ENCODE measurements around the gene BMP4.

Gene BMP4

DNA sequence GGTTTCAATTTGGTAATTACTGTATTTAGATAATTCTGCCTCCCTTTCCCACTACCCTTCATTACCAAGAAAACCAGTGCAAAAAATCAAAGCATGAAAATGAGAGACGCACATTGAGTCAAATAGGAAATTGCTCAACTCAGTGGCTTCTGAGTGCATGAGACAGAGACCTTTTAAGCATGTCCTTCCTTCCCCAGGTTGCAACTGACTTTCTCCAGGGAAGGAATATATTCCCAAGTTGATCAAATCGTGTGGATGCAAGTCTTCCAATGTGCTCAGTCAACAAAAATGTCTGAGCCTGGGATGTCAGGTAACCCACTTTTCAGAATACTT is 12.9 kb downstream of the BMP4 start:
- no peak for DNase-seq

DNA sequence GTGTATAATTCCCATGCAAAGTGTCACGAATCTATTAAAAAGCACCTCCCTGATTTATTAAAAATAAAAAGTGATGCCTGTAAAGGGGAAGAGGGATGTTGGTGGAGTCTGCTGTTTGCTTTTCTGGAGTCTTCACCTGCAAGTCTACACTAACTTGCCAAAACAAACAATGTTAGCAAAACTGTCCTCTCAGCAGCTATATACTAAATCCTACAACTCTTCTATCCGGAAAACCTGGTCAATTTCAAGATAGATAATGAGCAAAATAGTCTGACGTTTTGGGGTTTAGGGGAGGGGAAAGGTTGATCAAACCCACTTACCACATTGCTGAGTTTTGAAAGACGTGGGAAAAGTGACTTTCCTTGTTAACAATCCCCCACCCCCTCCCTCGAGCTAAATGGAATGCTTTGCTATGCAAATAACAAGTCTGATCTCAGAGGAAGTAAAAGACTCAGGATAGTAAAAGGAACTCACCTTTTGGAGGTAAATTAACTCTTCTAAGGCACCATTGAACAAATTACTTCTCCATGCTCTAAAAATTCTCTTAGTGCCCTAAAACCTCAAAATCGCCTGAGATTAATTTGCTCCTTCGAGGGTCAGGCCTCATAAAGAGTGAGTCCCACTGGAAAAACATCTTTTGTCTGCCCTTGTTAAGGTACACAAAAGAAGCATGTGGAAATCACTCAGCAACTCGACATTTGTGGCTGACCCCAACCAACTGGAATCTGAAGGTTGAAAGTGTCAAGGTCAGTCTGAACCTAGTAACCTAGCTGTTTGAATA is 13.5 kb downstream of the BMP4 start:
- no peak for DNase-seq

DNA sequence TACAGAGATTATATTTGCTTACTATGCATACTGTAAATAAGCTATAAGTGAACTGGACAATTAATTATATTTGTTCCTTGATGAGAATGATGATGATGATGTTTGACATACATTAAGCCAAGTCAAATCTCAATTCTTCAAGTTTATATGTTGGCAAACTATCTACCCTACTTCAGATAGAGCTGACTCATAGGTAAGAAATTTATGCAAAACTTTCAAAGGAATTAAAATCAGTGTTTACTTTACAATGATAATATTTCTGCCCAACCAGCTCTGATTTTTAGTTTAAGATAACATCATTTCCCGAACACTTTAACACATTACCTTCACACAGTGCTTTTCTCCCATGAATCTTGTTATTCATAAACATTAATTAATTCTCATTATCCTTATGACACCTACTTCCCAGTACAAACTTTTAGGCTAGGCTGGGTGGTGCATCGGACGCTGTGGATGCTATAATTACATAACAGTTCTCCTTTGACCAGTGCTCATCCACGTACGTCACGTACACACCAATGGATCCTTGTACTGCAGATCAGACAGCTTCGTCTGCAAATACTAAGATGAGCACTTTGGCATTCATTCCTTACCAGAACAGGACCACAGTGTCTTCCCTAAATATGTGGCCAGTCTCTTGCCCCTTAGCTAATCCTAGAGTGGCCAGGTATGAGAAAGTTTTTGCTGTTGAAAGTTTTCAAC is 18.3 kb downstream of the BMP4 start:
- no peak for DNase-seq

DNA sequence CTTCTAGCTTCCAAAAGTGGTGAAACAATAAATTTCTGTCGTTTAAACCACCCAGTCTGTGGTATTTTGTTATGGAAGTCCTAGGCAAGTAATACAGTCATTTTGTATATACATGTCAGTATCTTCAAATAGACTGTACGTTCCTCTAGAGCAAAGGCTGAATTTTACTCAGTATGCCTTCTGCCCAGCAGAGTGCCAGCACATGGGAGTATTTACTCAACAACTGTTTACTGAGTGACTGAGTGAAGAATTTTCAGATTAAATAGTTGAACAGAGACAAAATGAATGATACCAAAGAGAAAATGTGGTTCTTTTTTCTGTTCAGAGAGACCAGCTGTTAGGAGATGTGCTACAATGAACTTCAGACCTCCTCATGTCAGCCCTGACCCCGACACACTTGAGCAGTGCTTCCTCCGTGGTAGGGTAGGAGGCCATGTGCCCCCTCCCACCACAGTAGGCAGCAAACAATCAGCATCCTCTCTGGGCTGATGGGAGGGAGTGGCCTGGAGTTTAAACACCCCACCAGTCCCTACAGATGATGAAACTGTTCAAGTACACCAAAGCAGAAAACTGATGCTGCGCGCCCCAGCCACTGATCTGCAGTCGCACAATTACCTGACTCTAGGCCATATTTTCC is 21.7 kb downstream of the BMP4 start:
- DNase-seq, result no peak

DNA sequence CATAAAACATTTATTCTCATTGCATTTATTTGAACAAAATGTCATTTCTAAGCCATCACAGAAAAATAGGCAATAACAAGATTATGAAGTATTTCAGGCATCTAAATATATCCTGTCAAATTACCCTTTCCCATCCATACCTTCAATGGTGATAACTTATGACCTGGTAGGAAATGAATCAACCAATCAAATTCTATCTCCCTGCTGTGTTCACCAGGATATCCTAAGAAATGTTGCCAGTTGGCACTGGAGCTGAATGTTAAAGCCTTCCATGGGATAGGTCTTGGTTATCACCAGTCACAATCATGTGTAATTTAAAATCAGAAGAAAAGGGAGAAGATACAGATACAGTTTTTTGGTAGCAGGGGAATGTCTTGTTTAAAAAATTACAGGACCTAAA is 23.7 kb downstream of the BMP4 start:
- DNase-seq, result no peak

DNA sequence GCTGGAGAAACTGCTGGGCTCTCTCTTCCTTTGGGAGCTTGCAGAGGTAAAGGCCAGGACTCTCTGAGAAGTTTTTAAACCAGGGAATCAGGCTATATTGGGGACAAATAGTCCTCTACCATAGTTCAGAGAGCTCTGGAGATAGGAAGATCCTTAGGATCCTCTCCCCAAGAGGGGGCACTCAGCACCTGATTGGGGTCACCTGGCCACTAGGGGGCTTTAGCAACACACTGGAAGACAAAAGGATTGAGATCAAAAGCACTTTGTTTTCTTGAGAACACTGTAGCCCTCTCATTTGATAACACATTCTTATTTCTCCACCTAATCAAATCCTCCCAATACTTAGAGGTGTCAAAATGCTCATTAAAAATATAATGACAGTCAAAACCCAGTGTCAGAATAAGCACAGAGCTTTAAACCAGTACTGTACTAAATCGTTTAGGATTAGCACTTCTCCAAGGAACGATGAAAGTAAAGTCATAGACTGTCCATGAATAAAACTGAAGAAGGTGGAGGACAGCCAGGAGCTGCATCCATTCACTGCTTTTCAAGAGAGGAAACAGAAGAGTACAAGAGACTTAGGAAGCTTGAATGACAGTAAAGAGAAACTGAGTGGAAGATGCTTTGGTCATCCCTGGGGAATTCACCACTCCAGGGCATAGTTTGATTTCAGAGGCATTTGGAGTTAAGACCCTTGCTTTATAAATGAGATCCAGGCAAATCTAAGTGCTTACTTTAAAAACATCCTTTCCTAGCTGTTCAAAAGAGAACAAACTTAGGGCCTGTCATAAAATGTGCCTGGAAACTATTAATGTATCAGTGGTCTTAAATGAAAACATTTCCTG is 26.5 kb downstream of the BMP4 start:
- no peak for DNase-seq

DNA sequence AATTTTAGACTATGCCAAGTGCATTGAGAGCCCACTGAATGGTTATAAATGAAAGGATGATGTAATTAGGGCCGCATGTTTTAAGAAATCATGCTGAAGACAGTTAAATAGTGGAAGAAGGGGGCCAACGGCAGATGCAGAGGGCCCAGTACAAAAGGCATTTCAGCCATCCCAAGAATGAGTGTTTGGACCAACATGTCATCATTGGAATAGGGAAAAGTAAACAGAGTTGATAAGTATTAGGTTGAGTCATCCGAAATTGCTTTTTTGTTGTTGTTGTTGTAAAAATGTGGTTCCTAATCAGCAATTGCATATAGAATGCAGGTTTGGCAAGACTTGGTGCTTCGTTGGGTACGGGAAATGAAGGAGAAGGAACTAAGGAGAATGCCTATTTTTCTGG is 29.5 kb downstream of the BMP4 start:
- DNase-seq, result no peak

DNA sequence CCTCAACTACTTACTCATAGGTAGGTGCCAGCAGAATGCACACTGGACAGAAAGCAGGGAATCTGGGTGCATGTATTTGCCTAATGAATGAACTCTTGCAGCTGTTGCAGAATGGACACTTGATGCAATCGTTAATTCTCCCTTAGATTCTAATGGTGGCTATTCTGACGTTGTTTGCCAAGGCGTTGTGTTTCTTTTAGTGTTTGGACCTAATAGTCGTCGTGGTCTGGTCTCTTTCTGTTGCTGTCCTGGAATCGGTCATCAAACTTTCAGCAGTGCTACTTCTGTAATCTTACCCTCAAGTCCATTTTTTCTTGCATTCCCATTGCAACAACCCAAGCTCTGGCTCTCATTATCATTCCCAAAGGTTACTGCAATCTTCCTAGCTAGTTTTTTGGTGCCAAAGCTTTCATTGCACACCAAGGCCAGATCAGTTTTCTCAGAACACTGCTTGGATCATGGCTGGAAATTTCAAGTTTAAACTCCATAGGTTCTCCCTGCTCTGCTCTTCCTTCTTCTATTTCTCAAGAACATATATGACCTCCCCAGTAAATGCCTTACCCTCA is 31.3 kb downstream of the BMP4 start:
- DNase-seq, result no peak

DNA sequence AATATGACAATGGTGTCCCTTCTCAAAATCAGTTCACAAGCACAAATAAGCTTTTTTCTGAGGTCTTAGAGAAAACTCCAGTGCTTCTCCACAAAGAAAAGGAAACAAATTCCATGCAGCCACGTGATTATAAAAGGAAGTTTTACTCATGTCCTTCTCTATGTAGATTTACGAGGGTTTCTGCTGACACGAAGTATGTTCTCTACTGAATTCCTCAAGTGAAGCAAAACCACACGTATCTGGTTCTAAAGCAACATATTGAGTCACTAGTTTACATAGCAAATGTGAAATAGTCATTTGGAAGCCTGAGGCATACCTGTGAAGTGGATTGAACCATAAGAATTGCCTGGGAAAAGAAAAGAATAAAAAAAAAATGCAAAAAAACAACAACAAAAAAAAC is 31.9 kb downstream of the BMP4 start:
- no peak for DNase-seq

DNA sequence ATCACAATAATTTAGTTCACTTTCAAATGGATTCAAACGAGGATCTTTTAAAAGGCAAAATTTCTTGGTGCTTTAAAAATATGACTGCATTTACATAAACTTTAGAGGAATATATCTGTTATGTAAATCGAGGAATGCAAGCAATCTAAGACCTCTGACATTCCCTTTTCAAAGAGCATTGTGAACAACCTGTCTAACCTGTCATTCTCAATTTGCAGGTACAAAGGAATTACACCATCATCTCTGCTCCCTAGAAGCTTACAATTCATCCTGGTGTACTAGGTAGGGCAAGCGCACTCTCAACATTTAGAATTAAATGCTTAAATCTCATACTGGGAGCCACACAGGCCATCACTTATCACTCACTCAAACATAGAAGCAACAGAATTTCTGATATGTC is 35.6 kb downstream of the BMP4 start:
- DNase-seq, result no peak

DNA sequence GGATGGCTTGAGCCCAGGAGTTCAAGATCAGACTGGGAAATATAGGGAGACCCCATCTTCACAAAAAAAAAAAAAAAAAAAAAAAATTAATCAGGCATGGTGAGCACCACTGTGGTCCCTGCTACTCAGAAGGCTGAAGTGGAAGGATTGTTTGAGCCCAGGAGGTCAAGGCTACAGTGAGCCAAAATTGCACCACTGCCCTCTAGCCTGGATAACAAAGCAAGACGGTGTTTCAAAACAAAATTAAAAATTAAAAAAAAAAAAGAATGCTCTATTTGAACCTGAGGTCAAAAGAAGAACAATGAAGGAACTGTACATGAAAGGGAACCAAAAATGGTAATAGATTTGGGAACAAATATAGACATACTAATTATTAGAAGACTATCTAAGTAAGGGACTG is 40.4 kb downstream of the BMP4 start:
- DNase-seq, result no peak

DNA sequence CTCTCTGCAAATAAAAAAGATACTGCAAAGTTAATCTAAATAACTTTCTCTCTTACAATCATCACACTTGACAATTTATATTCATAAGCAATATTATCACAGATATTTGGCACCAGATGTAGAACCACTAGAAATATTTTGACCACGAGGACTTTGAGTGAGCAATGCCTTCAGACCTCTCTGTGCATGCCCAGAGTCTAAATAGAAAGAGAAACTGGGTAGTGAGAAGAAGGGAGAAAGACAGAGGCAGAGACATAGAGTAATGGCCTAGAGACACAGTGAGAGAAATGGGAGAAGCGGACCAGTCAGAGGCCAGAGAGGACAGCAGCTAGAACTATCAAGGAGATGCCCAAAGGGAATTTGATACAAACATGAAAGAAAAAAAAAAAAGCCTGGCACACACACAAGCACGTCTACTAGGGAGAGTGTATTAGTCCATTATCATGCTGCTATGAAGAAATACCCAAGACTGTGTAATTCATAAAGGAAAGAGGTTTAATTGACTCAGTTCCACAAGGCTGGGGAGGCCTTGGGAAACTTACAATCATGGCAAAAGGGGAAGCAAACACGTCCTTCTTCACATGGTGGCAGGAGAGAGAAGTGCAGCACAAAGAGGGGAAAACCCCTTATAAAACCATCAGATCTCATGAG is 41.1 kb downstream of the BMP4 start:
- DNase-seq, result no peak

DNA sequence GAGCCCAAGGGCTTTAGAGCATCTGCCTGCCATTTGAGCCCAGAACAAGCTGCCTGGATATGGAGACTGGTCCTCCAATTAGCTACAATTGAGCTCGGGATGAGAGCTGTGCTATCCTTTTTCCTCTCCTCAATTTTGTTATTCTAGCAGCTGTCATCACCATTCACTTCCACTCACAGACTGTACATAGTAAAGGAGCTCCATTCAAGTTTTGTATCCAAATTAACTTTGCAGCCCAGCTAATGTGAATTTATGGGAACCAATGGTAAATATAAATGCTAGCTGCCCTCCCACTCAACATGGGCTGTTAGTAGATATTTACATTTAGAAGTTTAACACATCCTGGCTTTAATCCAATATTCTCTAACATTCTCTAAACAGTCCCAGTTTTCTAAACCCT is 44.6 kb downstream of the BMP4 start:
- no peak for DNase-seq

DNA sequence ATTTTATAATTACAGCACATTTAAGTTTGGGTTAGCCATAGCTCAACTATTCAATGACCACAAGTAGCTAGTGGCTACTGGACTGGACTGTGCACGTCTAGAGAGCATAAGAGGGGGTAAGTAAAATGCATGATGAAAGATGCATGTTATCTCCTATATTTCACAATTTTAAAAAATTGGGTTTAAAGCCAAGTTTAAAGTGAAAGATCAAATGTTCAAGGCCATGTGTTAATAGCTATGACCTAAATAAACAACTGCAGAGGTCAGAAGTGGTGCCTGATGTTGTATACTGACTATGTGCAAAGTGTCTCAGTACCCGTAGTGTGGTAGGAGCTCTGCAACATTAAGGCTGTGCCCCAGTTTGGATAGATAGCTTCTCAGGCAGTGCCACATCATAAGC is 48.2 kb downstream of the BMP4 start:
- DNase-seq, result no peak

DNA sequence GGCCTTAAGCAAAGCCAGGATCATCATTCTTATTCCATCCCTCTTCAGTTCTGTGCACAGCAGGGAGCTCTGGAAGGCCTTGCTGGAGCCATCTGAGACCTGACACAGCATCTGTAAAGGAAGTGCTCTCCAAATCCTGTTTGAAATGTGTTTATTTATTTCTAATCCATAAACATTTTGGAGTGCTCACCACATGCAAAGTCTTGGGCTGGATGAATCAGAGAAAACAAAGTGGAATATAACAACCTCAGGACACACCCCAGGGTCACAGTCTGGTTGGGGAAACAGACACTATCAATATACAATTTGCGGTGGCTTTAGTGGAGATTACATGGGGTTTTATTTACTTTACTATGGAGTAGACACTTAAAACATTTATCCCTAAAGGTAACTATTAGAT is 54.3 kb downstream of the BMP4 start:
- no peak for DNase-seq

DNA sequence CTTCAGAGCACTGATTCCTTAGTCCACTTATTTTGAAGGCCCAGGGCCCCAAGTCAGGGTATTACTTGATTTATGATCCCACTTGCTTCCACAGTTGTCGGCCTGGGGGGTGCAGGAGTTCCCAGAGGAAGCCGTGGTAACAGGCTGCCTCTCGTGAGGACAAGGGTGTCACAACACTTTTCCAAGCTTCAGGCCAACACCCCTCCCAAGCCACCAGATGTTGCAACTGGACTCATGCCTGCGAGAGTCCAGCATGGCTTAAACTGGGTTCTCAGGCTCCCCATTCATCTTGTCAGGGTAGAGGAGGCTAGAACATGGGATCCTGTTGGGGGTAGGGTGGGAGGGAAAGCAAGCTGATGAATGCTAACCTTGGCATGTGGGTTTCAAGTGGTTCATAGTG is 56.1 kb downstream of the BMP4 start:
- no peak for DNase-seq

Data from NK-92 treated with Interleukin-12 subunit alpha and Interleukin-12 subunit beta, amount 100 ng/mL, for 24 hours (cell line).